Brain pericyte (primary cell): ENCODE measurements around the gene PTGES.

Source experiments
- DNase-seq: peaks from one replicate; pipeline ENCODE4 v3.0.0-alpha.2; 2012; ENCODE audit warnings: low read depth, low spot score

Gene PTGES

GRCh38 chr9:129720181-129720864 is 32.5 kb downstream of the PTGES start:
- no peak for DNase-seq

DNA sequence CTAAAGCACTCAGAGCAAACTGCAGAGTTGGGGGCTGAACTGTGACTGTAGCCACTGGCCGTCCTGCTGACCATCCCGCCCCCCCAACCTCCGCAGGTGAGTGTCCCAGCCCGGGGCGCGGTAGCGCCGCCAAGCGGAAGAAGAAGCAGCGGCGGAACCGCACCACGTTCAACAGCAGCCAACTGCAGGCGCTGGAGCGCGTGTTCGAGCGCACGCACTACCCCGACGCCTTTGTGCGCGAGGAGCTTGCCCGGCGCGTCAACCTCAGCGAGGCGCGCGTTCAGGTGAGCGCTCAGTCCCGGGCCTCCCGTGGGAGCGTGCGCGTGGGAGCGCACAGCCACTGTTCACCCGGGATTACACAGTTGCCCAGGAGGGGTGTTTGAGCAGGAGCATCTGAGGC is 33.7 kb downstream of the PTGES start:
- no peak for DNase-seq

- DNase-seq: no peak
Observed at GRCh38 chr9:129718647-129719046, 34.2 kb downstream of the PTGES start.

GRCh38 chr9:129717991-129718390 is 34.9 kb downstream of the PTGES start:
- DNase-seq: no peak

- DNase-seq: no peak
Observed at GRCh38 chr9:129716091-129716490, 36.8 kb downstream of the PTGES start.

DNA sequence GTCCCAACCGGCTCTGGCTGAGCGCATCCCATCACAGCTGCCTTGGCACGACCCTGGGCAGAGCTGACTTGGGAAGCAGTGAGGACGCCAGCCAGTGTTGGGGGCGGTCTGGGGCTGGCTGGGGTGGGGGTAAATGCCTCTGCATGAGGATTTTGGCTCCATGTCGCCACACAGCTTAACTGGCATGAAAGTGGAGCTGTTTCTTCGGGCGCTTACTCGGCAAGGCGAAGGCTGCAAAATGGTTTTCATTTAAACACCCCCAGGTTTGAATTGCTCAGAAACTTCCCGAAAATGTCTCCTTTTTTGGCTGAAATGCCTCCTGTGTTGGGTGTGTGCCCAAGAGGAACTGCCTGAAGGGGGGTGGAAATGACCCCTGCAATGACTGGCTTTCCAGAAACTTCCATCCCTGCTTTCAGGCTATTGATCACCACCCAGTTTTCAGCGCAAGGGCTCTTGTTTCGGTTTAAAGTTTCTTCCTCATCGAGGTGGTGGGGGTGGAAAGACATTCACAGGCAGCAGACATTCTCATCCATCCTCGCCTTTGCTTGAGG is 38.3 kb downstream of the PTGES start:
- DNase-seq: no peak

- DNase-seq: no peak
Observed at GRCh38 chr9:129713402-129713679, 39.5 kb downstream of the PTGES start.

GRCh38 chr9:129712634-129713401 is 40.0 kb downstream of the PTGES start:
- no peak for DNase-seq

GRCh38 chr9:129710169-129710453 is 42.7 kb downstream of the PTGES start:
- no peak for DNase-seq

GRCh38 chr9:129709438-129710168 is 43.2 kb downstream of the PTGES start:
- no peak for DNase-seq

GRCh38 chr9:129708793-129709192 is 44.0 kb downstream of the PTGES start:
- DNase-seq: no peak

- DNase-seq: no peak
Observed at GRCh38 chr9:129704807-129705206, 48.0 kb downstream of the PTGES start.

DNA sequence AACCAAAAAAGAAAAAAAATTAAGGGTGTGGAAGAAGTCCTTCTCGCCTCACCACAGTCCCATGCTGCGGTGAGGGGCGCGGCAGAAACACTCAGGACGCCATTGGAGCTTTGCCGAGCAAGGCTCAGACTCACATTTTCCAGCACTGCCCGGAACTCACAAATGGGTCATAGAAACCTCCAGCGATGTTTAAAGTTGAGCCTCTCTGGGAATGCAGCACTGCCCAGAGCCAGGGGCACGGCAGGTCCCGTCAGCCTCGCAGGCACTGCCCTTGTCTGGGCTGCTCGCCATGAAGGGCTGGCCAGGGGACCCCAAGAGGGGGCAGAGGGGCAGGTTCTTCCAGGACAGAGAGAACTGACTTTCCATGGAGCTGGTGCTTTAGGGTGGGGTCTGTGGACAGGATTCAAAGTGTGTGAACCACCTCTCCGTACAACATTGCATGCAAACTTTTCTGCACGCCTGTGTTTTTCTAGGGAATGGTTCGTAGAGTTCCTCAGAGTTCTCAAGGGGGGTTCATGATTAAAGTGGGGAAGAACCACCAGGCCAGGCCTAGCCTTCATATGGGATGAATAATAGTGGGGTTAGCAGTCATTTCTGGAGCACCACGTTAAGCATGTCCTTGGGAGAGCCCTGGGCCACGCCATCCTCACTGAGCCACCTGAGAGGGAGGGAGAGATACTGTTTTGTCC is 49.0 kb downstream of the PTGES start:
- DNase-seq: no peak

GRCh38 chr9:129702589-129703520 is 50.0 kb downstream of the PTGES start:
- DNase-seq: no peak

DNA sequence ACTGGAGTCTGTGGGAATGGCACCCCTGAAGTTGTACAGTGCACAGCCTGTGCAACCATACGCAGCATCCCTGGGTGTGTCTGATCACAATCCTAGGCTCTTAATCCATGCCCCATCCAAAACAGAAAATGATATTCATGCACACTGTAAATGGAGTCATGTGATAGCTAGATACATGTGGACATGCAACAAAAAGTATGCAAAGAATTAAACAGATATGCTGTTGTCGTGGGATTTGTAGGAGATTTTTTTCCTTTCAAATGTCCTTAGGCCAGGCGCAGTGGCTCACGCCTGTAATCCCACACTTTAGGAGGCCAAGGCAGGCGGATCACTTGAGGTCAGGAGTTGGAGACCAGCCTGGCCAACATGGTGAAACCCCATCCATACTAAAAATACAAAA is 51.3 kb downstream of the PTGES start:
- no peak for DNase-seq

GRCh38 chr9:129701054-129701453 is 51.8 kb downstream of the PTGES start:
- DNase-seq: no peak

DNA sequence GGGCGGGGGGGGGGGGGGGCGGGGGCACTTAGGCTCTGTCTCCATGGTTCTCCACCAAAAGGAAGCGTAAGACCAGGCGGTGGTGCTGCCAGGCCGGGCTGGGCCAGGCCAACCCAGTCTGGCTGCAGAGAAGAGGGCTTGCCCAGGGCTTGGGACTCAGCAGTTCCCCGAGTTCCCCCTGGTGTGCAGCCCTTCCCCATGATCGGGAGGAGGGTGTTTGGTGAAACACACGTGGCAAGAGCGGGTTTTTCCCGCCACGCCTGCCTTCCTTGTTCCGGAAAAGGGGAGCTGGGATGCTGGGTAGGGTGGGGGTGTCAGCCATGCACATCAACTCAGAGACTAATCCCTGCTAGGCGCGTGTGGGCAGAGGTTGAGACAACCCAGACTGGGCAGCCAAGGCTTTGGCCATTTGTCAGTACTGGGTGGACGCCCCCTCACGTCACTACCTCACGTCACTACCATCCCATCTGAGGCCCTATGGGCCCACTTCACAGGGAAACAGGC is 54.5 kb downstream of the PTGES start:
- DNase-seq: no peak

GRCh38 chr9:129697656-129698253 is 55.1 kb downstream of the PTGES start:
- DNase-seq: no peak

DNA sequence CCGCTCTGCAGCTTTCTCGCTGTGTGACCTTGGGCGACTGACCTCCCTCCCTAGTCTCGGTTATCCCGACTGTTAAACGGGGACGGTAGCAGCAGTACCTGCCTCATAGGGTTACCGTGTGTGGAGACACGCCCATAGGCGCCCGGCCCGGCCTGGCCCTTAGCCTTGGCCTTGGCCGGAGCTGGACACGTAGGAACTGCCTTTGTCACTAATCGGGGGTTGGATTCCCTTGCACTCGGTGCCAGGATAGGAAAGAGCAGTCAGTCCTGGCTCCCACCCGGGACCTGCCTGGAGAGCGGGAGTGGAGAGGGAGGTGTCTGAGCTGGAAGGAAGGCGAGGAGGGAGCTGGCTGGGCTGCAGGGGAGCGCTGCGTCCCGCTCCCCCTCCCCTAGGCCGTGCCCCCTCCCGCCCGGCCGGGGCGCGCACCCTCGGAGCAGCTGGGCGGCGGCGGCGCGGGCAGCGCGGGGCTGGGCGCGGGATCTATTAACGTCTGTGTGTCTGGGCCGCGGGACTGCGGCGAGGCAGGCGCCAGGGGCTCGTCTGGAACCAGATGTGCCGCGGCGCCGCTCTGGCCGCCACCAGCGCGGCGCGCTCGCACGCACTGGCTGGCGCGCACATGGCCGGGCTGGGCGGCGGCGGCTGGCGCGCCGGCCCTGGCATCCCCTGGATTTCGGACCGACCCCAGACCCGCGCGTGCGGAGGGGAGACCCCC is 55.7 kb downstream of the PTGES start:
- no peak for DNase-seq

- no peak for DNase-seq
Observed at GRCh38 chr9:129695870-129696269, 57.0 kb downstream of the PTGES start.
